HPDE6-E6E7 (cell line): ENCODE measurements around the gene SRD5A3.
A peak's percentile ranks its signal among the peaks of the same experiment; 100 is the strongest.

Experiments used
- DNase-seq: peaks from one replicate; pipeline ENCODE4 v3.0.0; 2011; ENCODE audit warnings: missing footprints; ENCODE audit errors: extremely low spot score

SRD5A3 gene

GRCh38 chr4:55345980-55346850 lies at the start of gene SRD5A3:
TSS of gene SRD5A3 (plus strand) at chr4:55346242. CDS start at chr4:55346337, 95 bp downstream.
- peak; percentile 66 for DNase-seq

GRCh38 chr4:55297346-55297745 lies 48.7 kb upstream of the SRD5A3 start:
- no peak for DNase-seq

- DNase-seq, result peak; percentile 84
These were observed 42.3 kb upstream of the SRD5A3 start for GRCh38 chr4:55303760-55304165.

GRCh38 chr4:55304303-55304702 lies 41.7 kb upstream of the SRD5A3 start:
- no peak for DNase-seq

GRCh38 chr4:55308071-55308470 lies 38.0 kb upstream of the SRD5A3 start:
- DNase-seq, result no peak

GRCh38 chr4:55311792-55312488 lies 34.1 kb upstream of the SRD5A3 start:
- DNase-seq, result no peak

- DNase-seq, result no peak
These were observed 33.4 kb upstream of the SRD5A3 start for GRCh38 chr4:55312489-55313101.

GRCh38 chr4:55314141-55314820 lies 31.8 kb upstream of the SRD5A3 start:
- DNase-seq, result no peak

GRCh38 chr4:55318175-55319129 lies 27.6 kb upstream of the SRD5A3 start:
- DNase-seq, result no peak

- DNase-seq, result no peak
These were observed 24.3 kb upstream of the SRD5A3 start for GRCh38 chr4:55321707-55322264.

- DNase-seq, result no peak
These were observed 22.7 kb upstream of the SRD5A3 start for GRCh38 chr4:55323375-55323774.

- no peak for DNase-seq
These were observed 19.4 kb upstream of the SRD5A3 start for GRCh38 chr4:55326629-55327028.

GRCh38 chr4:55329012-55329411 lies 17.0 kb upstream of the SRD5A3 start:
- DNase-seq, result peak; percentile 36

GRCh38 chr4:55330241-55330640 lies 15.8 kb upstream of the SRD5A3 start:
- DNase-seq, result peak; percentile 28

- no peak for DNase-seq
These were observed 9.7 kb upstream of the SRD5A3 start for GRCh38 chr4:55336138-55337034.

GRCh38 chr4:55337944-55338343 lies 8.1 kb upstream of the SRD5A3 start:
- DNase-seq, result no peak

GRCh38 chr4:55338486-55338885 lies 7.6 kb upstream of the SRD5A3 start:
- DNase-seq, result no peak

GRCh38 chr4:55340266-55340665 lies 5.8 kb upstream of the SRD5A3 start:
- no peak for DNase-seq

- no peak for DNase-seq
These were observed 2.2 kb upstream of the SRD5A3 start for GRCh38 chr4:55343887-55344286.
